Parathyroid adenoma (tissue), 2 donors: ENCODE measurements around the gene LAMA2.

Experiments
- H2AFZ ChIP-seq: fragments of 300-600 bp; sonication (generic); one replicate; pipeline ENCODE4 v1.7.0; 2017; ENCODE audit warnings: antibody characterized with exemption, mild to moderate bottlenecking
- H3K27ac ChIP-seq: fragments of 300-600 bp; sonication (generic); one replicate; pipeline ENCODE4 v1.7.0; 2017
- H3K27me3 ChIP-seq: fragments of 300-600 bp; sonication (generic); one replicate; pipeline ENCODE4 v1.7.0; 2017; ENCODE audit warnings: low read length; ENCODE audit not compliant: control insufficient read depth, insufficient read depth
- H3K36me3 ChIP-seq: fragments of 300-600 bp; sonication (generic); one replicate; pipeline ENCODE4 v1.7.0; 2017; ENCODE audit warnings: low read length; ENCODE audit not compliant: control insufficient read depth, insufficient read depth
- H3K4me1 ChIP-seq: fragments of 300-600 bp; sonication (generic); one replicate; pipeline ENCODE4 v1.7.0; 2017; ENCODE audit warnings: control low read depth
- H3K4me2 ChIP-seq: fragments of 300-600 bp; sonication (generic); one replicate; pipeline ENCODE4 v1.7.0; 2017; ENCODE audit warnings: low read length
- H3K4me3 ChIP-seq: fragments of 300-600 bp; sonication (generic); one replicate; pipeline ENCODE4 v1.7.0; 2017; ENCODE audit warnings: low read depth, low read length
- H3K79me2 ChIP-seq: fragments of 300-600 bp; sonication (generic); one replicate; pipeline ENCODE4 v1.7.0; 2017; ENCODE audit warnings: control low read depth
- H3K9ac ChIP-seq: fragments of 300-600 bp; sonication (generic); one replicate; pipeline ENCODE4 v1.7.0; 2017; ENCODE audit warnings: mild to moderate bottlenecking
- H3K9me3 ChIP-seq: fragments of 300-600 bp; sonication (generic); one replicate; pipeline ENCODE4 v1.7.0; 2017; ENCODE audit warnings: low read length; ENCODE audit not compliant: control insufficient read depth
- TF ChIP-seq, protein P1 (sequence below): fragments of 300-600 bp; sonication (generic); IDR thresholded peaks from one replicate; pipeline ENCODE4 v1.7.0; 2017; ENCODE audit warnings: antibody characterized with exemption, mild to moderate bottlenecking
- donor health status: primary hyperparathyroidism.

Gene LAMA2

DNA sequence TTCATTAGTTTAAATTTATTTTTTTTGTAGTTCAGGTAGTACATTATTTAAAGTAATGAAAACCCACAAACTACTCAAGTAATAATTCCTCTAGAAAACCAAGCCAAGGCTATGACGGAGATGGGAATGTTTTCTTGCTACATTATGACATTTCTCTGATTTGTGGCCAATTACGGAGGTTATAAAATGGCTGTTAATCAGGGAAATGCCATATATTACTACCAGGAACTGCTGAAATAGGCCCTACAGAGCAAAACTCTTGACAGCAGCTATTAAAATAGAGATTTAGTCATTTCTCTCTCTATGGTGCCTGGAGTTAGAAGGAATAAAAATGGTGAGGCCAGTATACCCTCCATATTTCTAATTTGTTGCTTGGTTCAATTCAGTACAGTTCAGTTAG is 547.0 kb downstream of the LAMA2 start:
- H3K27me3 ChIP-seq = no peaks in the 10 kb centered on the region
- H3K4me2 ChIP-seq = no peak overlapping the region
- no peak overlapping the region for H3K4me3 ChIP-seq
- no peak overlapping the region for H2AFZ ChIP-seq
- H3K27ac ChIP-seq = no peak overlapping the region
- H3K36me3 ChIP-seq = no peaks in the 10 kb centered on the region
- TF ChIP-seq, protein P1, sequence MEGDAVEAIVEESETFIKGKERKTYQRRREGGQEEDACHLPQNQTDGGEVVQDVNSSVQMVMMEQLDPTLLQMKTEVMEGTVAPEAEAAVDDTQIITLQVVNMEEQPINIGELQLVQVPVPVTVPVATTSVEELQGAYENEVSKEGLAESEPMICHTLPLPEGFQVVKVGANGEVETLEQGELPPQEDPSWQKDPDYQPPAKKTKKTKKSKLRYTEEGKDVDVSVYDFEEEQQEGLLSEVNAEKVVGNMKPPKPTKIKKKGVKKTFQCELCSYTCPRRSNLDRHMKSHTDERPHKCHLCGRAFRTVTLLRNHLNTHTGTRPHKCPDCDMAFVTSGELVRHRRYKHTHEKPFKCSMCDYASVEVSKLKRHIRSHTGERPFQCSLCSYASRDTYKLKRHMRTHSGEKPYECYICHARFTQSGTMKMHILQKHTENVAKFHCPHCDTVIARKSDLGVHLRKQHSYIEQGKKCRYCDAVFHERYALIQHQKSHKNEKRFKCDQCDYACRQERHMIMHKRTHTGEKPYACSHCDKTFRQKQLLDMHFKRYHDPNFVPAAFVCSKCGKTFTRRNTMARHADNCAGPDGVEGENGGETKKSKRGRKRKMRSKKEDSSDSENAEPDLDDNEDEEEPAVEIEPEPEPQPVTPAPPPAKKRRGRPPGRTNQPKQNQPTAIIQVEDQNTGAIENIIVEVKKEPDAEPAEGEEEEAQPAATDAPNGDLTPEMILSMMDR = no peak
- H3K9ac ChIP-seq = no peak overlapping the region
- no peaks in the 10 kb centered on the region for H3K4me1 ChIP-seq
- H3K79me2 ChIP-seq = no peaks in the 10 kb centered on the region
- no peaks in the 10 kb centered on the region for H3K9me3 ChIP-seq

DNA sequence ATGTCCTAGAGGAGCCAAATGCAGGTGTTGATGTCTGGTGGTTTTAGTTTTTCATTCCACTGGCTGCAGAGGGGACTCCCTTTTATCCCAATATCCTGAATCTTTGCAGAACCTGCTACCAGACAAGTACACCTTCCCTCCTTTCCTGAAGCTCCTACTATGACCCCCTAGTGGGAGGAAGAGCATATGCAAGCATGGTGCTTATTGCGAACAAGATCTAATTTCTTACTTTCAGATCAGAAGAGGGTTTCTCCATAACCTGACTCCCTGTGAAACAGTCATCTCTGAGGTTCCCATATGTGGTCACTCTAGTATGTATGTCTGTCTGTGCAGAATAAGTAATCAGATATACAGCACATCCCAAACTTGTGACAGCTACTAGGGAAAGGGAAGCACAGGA is 549.8 kb downstream of the LAMA2 start:
- H2AFZ ChIP-seq = no peak overlapping the region

DNA sequence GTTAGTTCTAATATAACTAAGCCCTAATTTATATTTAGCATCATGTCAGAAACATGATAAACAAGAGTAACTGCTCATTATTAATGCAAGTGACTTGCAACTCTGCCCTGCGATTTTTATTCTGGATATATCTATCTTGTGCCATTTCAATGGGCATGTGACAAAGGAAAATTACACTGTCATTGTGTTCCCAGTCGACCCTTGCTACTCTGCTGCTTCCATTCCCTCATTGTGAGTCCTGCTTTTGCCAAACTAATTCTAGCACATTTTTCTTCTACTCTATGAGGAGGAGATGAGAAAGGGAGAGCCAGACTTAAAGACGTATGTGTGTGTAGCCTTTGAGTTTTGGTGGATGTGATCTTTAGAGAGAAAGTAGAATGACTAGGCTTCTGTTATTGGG is 551.2 kb downstream of the LAMA2 start:
- TF ChIP-seq, protein P1 = no peak
- H2AFZ ChIP-seq = no peak overlapping the region
- no peaks in the 10 kb centered on the region for H3K9me3 ChIP-seq
- no peaks in the 10 kb centered on the region for H3K36me3 ChIP-seq
- no peak overlapping the region for H3K4me2 ChIP-seq
- no peaks in the 10 kb centered on the region for H3K27me3 ChIP-seq
- H3K9ac ChIP-seq = no peak overlapping the region
- no peak overlapping the region for H3K27ac ChIP-seq
- no peaks in the 10 kb centered on the region for H3K4me1 ChIP-seq
- H3K4me3 ChIP-seq = no peak overlapping the region
- no peaks in the 10 kb centered on the region for H3K79me2 ChIP-seq

More for the DNA sequence above, 549.8 kb downstream of the LAMA2 start:
- Histone ChIP-seq H3K36me3 (no peaks in the 10 kb centered on the region), H3K9ac (no peak overlapping the region), H3K4me2 (no peak overlapping the region), H3K27ac (no peak overlapping the region), H3K4me1 (no peaks in the 10 kb centered on the region), H3K79me2 (no peaks in the 10 kb centered on the region), H3K9me3 (no peaks in the 10 kb centered on the region), H3K4me3 (no peak overlapping the region), H3K27me3 (no peaks in the 10 kb centered on the region)
- TF ChIP-seq, protein P1 = no peak

DNA sequence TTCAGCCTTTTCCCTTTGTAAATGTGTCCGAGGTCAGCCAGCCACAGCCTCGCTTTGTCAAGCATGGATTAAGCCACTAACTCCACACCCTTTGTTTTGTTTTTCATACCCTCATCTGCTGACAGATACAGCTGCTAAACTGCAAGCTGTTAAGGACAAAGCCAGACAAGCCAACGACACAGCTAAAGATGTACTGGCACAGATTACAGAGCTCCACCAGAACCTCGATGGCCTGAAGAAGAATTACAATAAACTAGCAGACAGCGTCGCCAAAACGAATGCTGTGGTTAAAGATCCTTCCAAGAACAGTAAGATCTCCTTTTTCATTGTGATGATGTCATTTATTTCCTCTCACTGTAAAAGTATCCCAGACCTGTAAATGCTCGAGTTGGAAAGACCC is 557.8 kb downstream of the LAMA2 start:
- Histone ChIP-seq H3K27me3 (no peaks in the 10 kb centered on the region), H3K9ac (no peak overlapping the region), H3K36me3 (no peaks in the 10 kb centered on the region), H3K27ac (no peak overlapping the region), H3K9me3 (no peaks in the 10 kb centered on the region), H3K4me2 (no peak overlapping the region), H3K79me2 (no peaks in the 10 kb centered on the region), H3K4me3 (no peak overlapping the region), H3K4me1 (no peaks in the 10 kb centered on the region), H2AFZ (no peak overlapping the region)
- TF ChIP-seq, protein P1 = no peak

DNA sequence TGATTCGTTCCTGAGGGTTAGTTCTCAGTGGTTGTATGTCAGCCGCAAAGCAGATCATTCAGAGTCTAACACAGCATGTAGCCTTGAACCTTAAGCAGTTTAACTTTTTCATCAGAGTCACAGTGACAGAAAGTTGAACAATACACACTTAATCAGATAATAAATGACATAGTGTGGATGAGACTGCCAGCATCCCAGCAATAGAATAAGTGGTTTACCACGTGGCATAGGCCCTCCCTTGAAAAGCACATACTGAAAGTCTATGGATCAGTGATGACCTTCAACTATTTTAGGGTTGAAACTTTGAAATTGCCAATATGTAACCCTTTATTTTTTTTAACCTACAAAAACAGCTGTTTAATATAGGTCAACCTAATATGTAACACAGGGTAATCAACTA is 561.7 kb downstream of the LAMA2 start:
- Histone ChIP-seq H3K9ac (no peak overlapping the region), H3K36me3 (no peaks in the 10 kb centered on the region), H3K27me3 (no peaks in the 10 kb centered on the region), H3K4me1 (no peaks in the 10 kb centered on the region), H3K9me3 (no peaks in the 10 kb centered on the region), H3K27ac (no peak overlapping the region), H3K4me3 (no peak overlapping the region), H3K4me2 (no peak overlapping the region), H3K79me2 (no peaks in the 10 kb centered on the region), H2AFZ (no peak overlapping the region)
- TF ChIP-seq, protein P1 = no peak
